DOHH2 (cell line): Measurements from ENCODE around the gene POLRMT.
"Not testable (repeated sequence)": the region's sequence is repeated elsewhere in the genome, so short reads cannot be mapped to it uniquely, and the experiment has no call there.

Experiments used
- H3F3A ChIP-seq: fragments of 200-600 bp; sonication (generic), shearing (Covaris generic); 2 replicates; pipeline ENCODE4 v1.6.0; 2016; ENCODE audit warnings: antibody characterized with exemption, mild to moderate bottlenecking; ENCODE audit not compliant: control insufficient read depth, insufficient read depth
- H3K27ac ChIP-seq: fragments of 200-600 bp; sonication (generic); 2 replicates; pipeline ENCODE4 v1.5.1; 2014; ENCODE audit warnings: low read depth, mild to moderate bottlenecking, low read length, moderate library complexity
- H3K27me3 ChIP-seq: fragments of 200-600 bp; sonication (generic); 2 replicates; pipeline ENCODE4 v1.6.1; 2014; ENCODE audit warnings: mild to moderate bottlenecking, low read length, mixed read lengths; ENCODE audit not compliant: control insufficient read depth
- H3K36me3 ChIP-seq: fragments of 200-600 bp; sonication (generic); 2 replicates; pipeline ENCODE4 v1.6.1; 2014; ENCODE audit warnings: mild to moderate bottlenecking, low read length, moderate library complexity, mixed read lengths; ENCODE audit not compliant: control insufficient read depth
- H3K4me1 ChIP-seq: fragments of 200-600 bp; sonication (generic); 2 replicates; pipeline ENCODE4 v1.6.1; 2014; ENCODE audit warnings: mild to moderate bottlenecking, low read length, mixed read lengths; ENCODE audit not compliant: control insufficient read depth
- H3K4me2 ChIP-seq: fragments of 200-600 bp; sonication (generic); 2 replicates; pipeline ENCODE4 v1.6.0; 2014; ENCODE audit warnings: mild to moderate bottlenecking, low read length, moderate library complexity
- H3K4me3 ChIP-seq: fragments of 200-600 bp; sonication (generic); 2 replicates; pipeline ENCODE4 v1.5.1; 2014; ENCODE audit warnings: mild to moderate bottlenecking, low read length, mixed read lengths
- H3K79me2 ChIP-seq: fragments of 200-600 bp; sonication (generic); 2 replicates; pipeline ENCODE4 v1.6.1; 2014; ENCODE audit warnings: mild to moderate bottlenecking, low read length, mixed read lengths; ENCODE audit not compliant: control insufficient read depth
- H3K9me2 ChIP-seq: fragments of 200-600 bp; sonication (generic); replicated peaks from 2 replicates; pipeline ENCODE4 v1.6.1; 2014; ENCODE audit warnings: mild to moderate bottlenecking, low read length, mixed read lengths; ENCODE audit not compliant: control insufficient read depth
- H3K9me3 ChIP-seq: fragments of 200-600 bp; sonication (generic); 2 replicates; pipeline ENCODE4 v1.6.1; 2014; ENCODE audit warnings: antibody characterized with exemption, low read length, mixed read lengths; ENCODE audit not compliant: control insufficient read depth, insufficient read depth
- H4K20me1 ChIP-seq: fragments of 200-600 bp; sonication (generic); 2 replicates; pipeline ENCODE4 v1.6.0; 2014; ENCODE audit warnings: low read depth, mild to moderate bottlenecking, antibody characterized with exemption, low read length, moderate library complexity; ENCODE audit not compliant: control insufficient read depth, insufficient read depth
- EZH2phosphoT487 ChIP-seq: fragments of 200-600 bp; sonication (generic); IDR thresholded peaks from 2 replicates; pipeline ENCODE4 v1.6.1; 2017; ENCODE audit warnings: borderline replicate concordance, mild to moderate bottlenecking, antibody characterized with exemption, low read length, moderate library complexity, mixed read lengths
- TF ChIP-seq, protein P1 (sequence below): fragments of 200-600 bp; sonication (generic); IDR thresholded peaks from one replicate; pipeline ENCODE4 v1.5.1; 2014; ENCODE audit warnings: antibody characterized with exemption, mild to moderate bottlenecking, low read depth, low read length; ENCODE audit not compliant: poor library complexity, severe bottlenecking

POLRMT gene

DNA sequence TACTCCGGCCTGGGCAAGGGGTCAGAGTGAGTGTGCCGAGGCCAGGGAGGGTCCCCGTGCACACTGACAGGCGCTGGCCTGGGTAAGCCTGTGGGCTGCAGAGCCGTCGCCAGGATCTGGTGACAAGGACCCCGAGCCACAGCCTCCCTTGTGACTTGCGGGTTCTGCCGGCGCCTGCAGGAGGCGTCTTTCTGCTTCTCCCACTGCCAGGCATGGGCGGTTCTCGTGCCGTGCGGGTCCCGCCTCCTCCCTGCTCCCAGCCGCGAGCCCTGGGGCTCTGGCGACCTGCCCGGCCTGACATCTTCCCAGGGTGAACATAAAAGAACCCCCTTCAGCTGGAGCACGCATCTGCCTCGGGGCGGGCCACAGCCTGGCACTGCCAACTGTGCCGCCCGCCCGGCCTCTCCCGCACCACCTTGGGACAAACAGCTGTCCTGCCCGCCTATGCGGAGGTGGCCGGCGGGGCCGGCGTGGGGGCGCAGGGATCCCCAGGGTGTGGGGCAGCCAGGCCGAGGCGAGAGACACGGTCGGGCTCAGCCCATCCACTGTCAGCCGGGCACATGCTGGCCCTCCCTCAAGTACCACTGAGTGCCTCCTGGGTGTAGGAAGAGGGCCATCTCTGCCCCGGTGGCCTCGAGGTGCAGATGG, 45.1 kb downstream of the POLRMT start:
- H3K79me2 ChIP-seq = no peaks in the 10 kb centered on the region
- H4K20me1 ChIP-seq = peaks cover 9% of the 10 kb centered on the region; the same call in 1 of the 2 replicates
- no peaks in the 10 kb centered on the region for H3K9me2 ChIP-seq
- peak overlapping the region; percentile 1; the same call in 1 of the 2 replicates for H3K4me2 ChIP-seq
- H3K4me3 ChIP-seq = no peak overlapping the region
- peaks cover 11% of the 10 kb centered on the region for H3K4me1 ChIP-seq
- H3K9me3 ChIP-seq = no peaks in the 10 kb centered on the region
- no peak overlapping the region for H3K27ac ChIP-seq
- H3K36me3 ChIP-seq = peaks cover 5% of the 10 kb centered on the region; the same call in 1 of the 2 replicates
- H3F3A ChIP-seq = no peaks in the 10 kb centered on the region
- H3K27me3 ChIP-seq = peaks cover 18% of the 10 kb centered on the region
- no peak for TF ChIP-seq EZH2phosphoT487
- TF ChIP-seq, protein P1, sequence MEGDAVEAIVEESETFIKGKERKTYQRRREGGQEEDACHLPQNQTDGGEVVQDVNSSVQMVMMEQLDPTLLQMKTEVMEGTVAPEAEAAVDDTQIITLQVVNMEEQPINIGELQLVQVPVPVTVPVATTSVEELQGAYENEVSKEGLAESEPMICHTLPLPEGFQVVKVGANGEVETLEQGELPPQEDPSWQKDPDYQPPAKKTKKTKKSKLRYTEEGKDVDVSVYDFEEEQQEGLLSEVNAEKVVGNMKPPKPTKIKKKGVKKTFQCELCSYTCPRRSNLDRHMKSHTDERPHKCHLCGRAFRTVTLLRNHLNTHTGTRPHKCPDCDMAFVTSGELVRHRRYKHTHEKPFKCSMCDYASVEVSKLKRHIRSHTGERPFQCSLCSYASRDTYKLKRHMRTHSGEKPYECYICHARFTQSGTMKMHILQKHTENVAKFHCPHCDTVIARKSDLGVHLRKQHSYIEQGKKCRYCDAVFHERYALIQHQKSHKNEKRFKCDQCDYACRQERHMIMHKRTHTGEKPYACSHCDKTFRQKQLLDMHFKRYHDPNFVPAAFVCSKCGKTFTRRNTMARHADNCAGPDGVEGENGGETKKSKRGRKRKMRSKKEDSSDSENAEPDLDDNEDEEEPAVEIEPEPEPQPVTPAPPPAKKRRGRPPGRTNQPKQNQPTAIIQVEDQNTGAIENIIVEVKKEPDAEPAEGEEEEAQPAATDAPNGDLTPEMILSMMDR = peak; percentile 49

DNA sequence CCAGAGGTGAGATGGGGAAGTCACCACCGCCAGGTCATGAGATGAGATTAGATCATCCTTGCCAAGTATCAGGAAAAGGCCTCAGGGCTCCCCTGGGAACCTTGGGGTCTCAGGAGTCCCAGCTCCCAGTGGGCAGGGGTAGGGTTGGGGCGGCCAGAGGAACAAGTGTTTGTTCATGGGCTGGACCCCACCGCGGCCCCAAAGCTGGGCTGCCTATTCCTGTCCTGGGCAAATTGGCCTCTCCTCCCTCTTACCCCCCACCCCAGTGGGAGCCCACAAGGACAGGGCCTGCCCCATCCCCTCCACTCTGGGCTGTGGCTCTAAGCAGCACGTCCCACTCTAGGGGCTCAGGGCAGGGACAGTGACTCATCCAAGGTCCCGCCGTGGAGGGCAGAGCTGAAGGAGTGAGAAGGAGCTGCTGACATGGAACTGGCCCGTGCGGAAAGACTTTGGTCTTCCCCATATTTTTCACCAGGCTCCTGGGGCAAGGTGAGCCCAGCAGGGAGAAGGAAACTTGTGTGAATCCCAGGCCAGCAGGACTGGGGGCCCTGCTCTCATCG, 47.7 kb downstream of the POLRMT start:
- no peak overlapping the region for H3K27ac ChIP-seq
- H3K4me3 ChIP-seq = no peak overlapping the region
- no peak overlapping the region for H3K4me2 ChIP-seq
- peaks cover 14% of the 10 kb centered on the region for H3K27me3 ChIP-seq
- no peaks in the 10 kb centered on the region for H3K79me2 ChIP-seq
- H3K4me1 ChIP-seq = peaks cover 11% of the 10 kb centered on the region
- peaks cover 20% of the 10 kb centered on the region for H3K36me3 ChIP-seq
- no peaks in the 10 kb centered on the region for H3K9me2 ChIP-seq
- no peak for TF ChIP-seq EZH2phosphoT487
- TF ChIP-seq, protein P1 = no peak
- peaks cover 6% of the 10 kb centered on the region; the same call in 1 of the 2 replicates for H4K20me1 ChIP-seq
- no peaks in the 10 kb centered on the region for H3K9me3 ChIP-seq
- H3F3A ChIP-seq = no peaks in the 10 kb centered on the region

DNA sequence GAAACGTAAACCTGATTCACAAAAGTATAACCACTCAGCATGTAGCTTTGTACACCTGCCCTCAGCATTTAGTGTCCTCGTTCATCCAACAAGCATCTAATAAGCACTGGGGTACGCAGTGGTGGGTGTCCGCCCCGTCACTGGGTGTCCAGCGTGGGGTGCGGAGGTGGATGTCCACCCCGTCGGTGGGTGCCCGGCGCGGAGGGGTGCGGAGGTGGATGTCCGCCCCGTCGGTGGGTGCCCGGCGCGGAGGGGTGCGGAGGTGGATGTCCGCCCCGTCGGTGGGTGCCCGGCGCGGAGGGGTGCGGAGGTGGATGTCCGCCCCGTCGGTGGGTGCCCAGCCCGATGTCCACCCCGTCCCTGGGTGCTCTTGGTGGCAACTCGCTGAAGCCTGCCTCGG, 48.2 kb downstream of the POLRMT start:
- H3K36me3 ChIP-seq = peaks cover 25% of the 10 kb centered on the region
- not testable (repeated sequence) for H4K20me1 ChIP-seq, H3K9me3 ChIP-seq, H3K4me2 ChIP-seq, H3K9me2 ChIP-seq, H3F3A ChIP-seq, H3K79me2 ChIP-seq, H3K27ac ChIP-seq, H3K4me3 ChIP-seq
- H3K27me3 ChIP-seq = peaks cover 14% of the 10 kb centered on the region
- peaks cover 11% of the 10 kb centered on the region for H3K4me1 ChIP-seq

DNA sequence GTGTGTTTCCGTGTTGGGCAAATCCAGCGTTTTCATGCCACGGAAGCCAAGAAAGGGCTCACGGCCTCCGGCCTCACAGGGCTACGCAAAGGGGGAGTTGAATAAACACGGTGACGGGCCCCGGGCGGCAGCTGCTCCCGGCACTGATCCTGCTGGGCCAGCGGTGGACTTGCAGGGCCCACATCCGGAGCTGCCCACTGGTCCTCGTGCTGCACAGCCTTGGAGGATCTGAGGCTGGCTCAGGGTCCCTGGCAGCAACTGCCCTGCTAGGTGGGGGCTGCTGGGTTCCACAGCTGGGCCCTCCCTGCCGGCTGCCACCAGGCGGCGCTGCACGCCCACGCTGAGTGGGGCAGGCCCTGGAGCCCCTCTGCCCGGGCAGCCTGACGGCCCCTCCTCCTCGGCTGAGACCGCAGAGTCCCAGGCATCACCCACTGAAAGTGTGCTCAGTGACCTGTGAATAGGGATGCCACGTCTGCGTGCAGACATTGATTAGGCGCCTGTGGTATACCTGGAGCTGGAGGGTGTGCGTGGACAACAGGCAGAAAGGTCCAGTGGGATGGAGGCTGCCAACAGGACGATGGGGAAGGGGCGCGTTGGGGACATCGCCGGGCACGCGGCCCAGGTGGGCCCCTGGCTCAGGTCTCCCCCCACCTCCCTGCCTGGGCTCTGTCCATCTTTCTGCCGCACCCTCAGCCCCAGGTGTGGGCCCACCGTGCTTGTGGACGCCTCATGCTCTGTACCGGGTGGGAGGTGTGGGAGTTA, 48.9 kb downstream of the POLRMT start:
- Histone ChIP-seq H3K27me3 (peaks cover 14% of the 10 kb centered on the region), H3K27ac (no peak overlapping the region), H3K36me3 (peaks cover 31% of the 10 kb centered on the region), H3K79me2 (peaks cover 10% of the 10 kb centered on the region), H3K4me1 (peaks cover 11% of the 10 kb centered on the region), H3K9me3 (no peaks in the 10 kb centered on the region), H3F3A (no peaks in the 10 kb centered on the region), H4K20me1 (peaks cover 6% of the 10 kb centered on the region; the same call in 1 of the 2 replicates), H3K4me3 (no peak overlapping the region), H3K4me2 (no peak overlapping the region), H3K9me2 (no peaks in the 10 kb centered on the region)
- TF ChIP-seq, protein P1 = peak; percentile 98
- TF ChIP-seq EZH2phosphoT487 = no peak
